ENCODE data around the gene DYTN. TPM values are rescaled to one million over a fixed set of nuclear protein-coding genes. Genes with fewer than 3 reads are reported as not detected.

The DYTN gene
- total RNA-seq, 1 donor from 2014 or later, result not detected

GRCh38 chr2:206647985-206648384, 70.2 kb downstream of the DYTN start:
- TF ChIP-seq CTCF (IDR thresholded peaks at IDR 0.05; ENCODE audit: unreplicated experiment), result no peak

GRCh38 chr2:206642075-206643025, 75.8 kb downstream of the DYTN start, which contains the start of gene FAM237A:
Gene FAM237A (plus strand): TSS chr2:206642487. CDS start chr2:206644237, 1,750 bp downstream.
- DNase-seq (ENCODE audit: low spot score in 2 of 2, unreplicated experiment in 2 of 2), result peak; percentile 40 to 74
- Mint-ChIP-seq H3K4me1 (no peaks in the 10 kb centered on the region), H3K36me3 (no peaks in the 10 kb centered on the region), H3K4me3 (peak within 1 kb of the TSS; percentile 8), H3K9me3 (no peaks in the 10 kb centered on the region), H3K27me3 (ENCODE audit: low read depth) (peaks cover 18% of the 10 kb centered on the region), H3K27ac (no peak within 1 kb of the TSS)
- TF ChIP-seq CTCF (IDR thresholded peaks at IDR 0.05; ENCODE audit: unreplicated experiment), result no peak

More at GRCh38 chr2:206647985-206648384, 70.2 kb downstream of the DYTN start:
- no peaks in the 10 kb centered on the region for H3K4me1 Mint-ChIP-seq
- no peaks in the 10 kb centered on the region for H3K36me3 Mint-ChIP-seq
- peaks cover 27% of the 10 kb centered on the region for H3K27me3 Mint-ChIP-seq (ENCODE audit: low read depth)
- no peak for DNase-seq (ENCODE audit: low spot score in 2 of 2, unreplicated experiment in 2 of 2)
- H3K9me3 Mint-ChIP-seq, result no peaks in the 10 kb centered on the region
- no peak overlapping the region for H3K27ac Mint-ChIP-seq
- no peak overlapping the region for H3K4me3 Mint-ChIP-seq

GRCh38 chr2:206641226-206641625, 77.0 kb downstream of the DYTN start:
- H3K4me3 Mint-ChIP-seq, result no peak overlapping the region
- no peaks in the 10 kb centered on the region for H3K4me1 Mint-ChIP-seq
- H3K36me3 Mint-ChIP-seq, result no peaks in the 10 kb centered on the region
- no peaks in the 10 kb centered on the region for H3K9me3 Mint-ChIP-seq
- TF ChIP-seq CTCF (IDR thresholded peaks at IDR 0.05; ENCODE audit: unreplicated experiment), result no peak
- H3K27ac Mint-ChIP-seq, result no peak overlapping the region
- DNase-seq (ENCODE audit: low spot score in 2 of 2, unreplicated experiment in 2 of 2), result no peak
- peaks cover 16% of the 10 kb centered on the region for H3K27me3 Mint-ChIP-seq (ENCODE audit: low read depth)

- Mint-ChIP-seq H3K9me3 (no peaks in the 10 kb centered on the region), H3K4me1 (no peaks in the 10 kb centered on the region), H3K27me3 (ENCODE audit: low read depth) (peaks cover 20% of the 10 kb centered on the region), H3K27ac (no peak overlapping the region), H3K4me3 (no peak overlapping the region), H3K36me3 (no peaks in the 10 kb centered on the region)
- TF ChIP-seq CTCF (IDR thresholded peaks at IDR 0.05; ENCODE audit: unreplicated experiment), result no peak
- DNase-seq (ENCODE audit: low spot score in 2 of 2, unreplicated experiment in 2 of 2), result no peak
Measured at GRCh38 chr2:206639636-206640035, 78.6 kb downstream of the DYTN start.

GRCh38 chr2:206635015-206635414, 83.2 kb downstream of the DYTN start:
- no peak for DNase-seq (ENCODE audit: low spot score in 2 of 2, unreplicated experiment in 2 of 2)
- Mint-ChIP-seq H3K36me3 (no peaks in the 10 kb centered on the region), H3K4me1 (no peaks in the 10 kb centered on the region), H3K27ac (no peak overlapping the region), H3K27me3 (ENCODE audit: low read depth) (peaks cover 22% of the 10 kb centered on the region), H3K4me3 (no peak overlapping the region), H3K9me3 (no peaks in the 10 kb centered on the region)
- TF ChIP-seq CTCF (IDR thresholded peaks at IDR 0.05; ENCODE audit: unreplicated experiment), result no peak

All from mesothelial cell of epicardium (in vitro differentiated cells).